A549 (cell line): ENCODE measurements around the gene DIP2C. TPM values are rescaled to one million over a fixed set of nuclear protein-coding genes. Genes with fewer than 3 reads are reported as not detected.

Experiments used
- ATAC-seq, 2 experiments: fragments of 200-7000 bp in 1 of 2; fragments of >200 bp in 1 of 2; cut with Nextera tagmentation in 1 of 2; cut with Tn5 transposase in 1 of 2; 3 replicates each; pipeline versions ENCODE4 v1.8.0 to v1.9.1; 2018 to 2020; ENCODE audit warnings: mild to moderate bottlenecking in 1 of 2, moderate library complexity in 1 of 2
- CTCF ChIA-PET: fragments of 300-600 bp; sonication (Branson Sonifier 250); formaldehyde crosslinking; extraction: SDS; loops from one replicate; lab custom pipeline; 2021; ENCODE audit warnings: antibody characterized with exemption, inconsistent platforms; lab: Yijun Ruan, JAX
- POLR2A ChIA-PET: fragments of 350-600 bp; formaldehyde crosslinking; extraction: SDS; loops from one replicate; lab custom pipeline; 2021; ENCODE audit warnings: antibody characterized with exemption, inconsistent platforms; lab: Yijun Ruan, JAX
- DNase-seq, 2 experiments: peaks; one replicate each; pipeline versions ENCODE4 v3.0.0 to v3.0.0-alpha.2; 2011 to 2016; ENCODE audit warnings: low read depth in 1 of 2, low spot score in 1 of 2
- FAIRE-seq: peaks from 2 replicates; lab custom pipeline; 2011; peaks lifted over from hg19 to GRCh38; lab: Jason Lieb, UNC
- H3K27ac ChIP-seq, 2 experiments: fragments of >200 bp; sonication (Bioruptor Twin); formaldehyde crosslinking; 3 replicates each; pipeline ENCODE4 v1.5.1; 2016 to 2017
- H3K4me1 ChIP-seq: fragments of >200 bp; sonication (Bioruptor Twin); formaldehyde crosslinking; 3 replicates; pipeline ENCODE4 v1.6.1; 2016
- H3K4me2 ChIP-seq: fragments of >200 bp; sonication (Bioruptor Twin); formaldehyde crosslinking; 3 replicates; pipeline ENCODE4 v1.6.1; 2016
- H3K4me3 ChIP-seq: fragments of >200 bp; sonication (Bioruptor Twin); formaldehyde crosslinking; 3 replicates; pipeline ENCODE4 v1.5.1; 2016
- H3K9me3 ChIP-seq: fragments of >200 bp; sonication (Bioruptor Twin); formaldehyde crosslinking; 3 replicates; pipeline ENCODE4 v1.6.1; 2016
- CEBPB ChIP-seq, 2 experiments: fragments of >200 bp in 1 of 2; sonication (Bioruptor Twin) in 1 of 2; formaldehyde crosslinking in 1 of 2; IDR thresholded peaks; 2 replicates each; pipeline ENCODE4 v1.6.1; 2012 to 2016
- CHD2 ChIP-seq: fragments of 150-350 bp; IDR thresholded peaks from 2 replicates; pipeline ENCODE4 v1.6.1; 2014; ENCODE audit warnings: low read length; ENCODE audit not compliant: partially characterized antibody
- CTCF ChIP-seq: fragments of >200 bp; sonication (Bioruptor Twin); formaldehyde crosslinking; IDR thresholded peaks from 3 replicates; pipeline ENCODE4 v1.5.1; 2016
- EHF ChIP-seq: fragments of 250-450 bp; sonication (Bioruptor Pico); IDR thresholded peaks from 2 replicates; pipeline ENCODE4 v1.5.0; 2020; ENCODE audit warnings: mild to moderate bottlenecking
- EHMT2 ChIP-seq: fragments of 200-600 bp; sonication (generic); IDR thresholded peaks from 2 replicates; pipeline ENCODE4 v1.6.1; 2016; ENCODE audit warnings: antibody characterized with exemption, low read depth, mild to moderate bottlenecking, moderate library complexity
- FOSL2 ChIP-seq, 2 experiments: fragments of 450-650 bp in 1 of 2; fragments of >200 bp in 1 of 2; sonication (Bioruptor Twin) in 1 of 2; formaldehyde crosslinking; IDR thresholded peaks; 2 replicates each; pipeline versions ENCODE4 v1.5.0 to v1.6.1; 2016 to 2020; ENCODE audit warnings: mild to moderate bottlenecking in 1 of 2, moderate library complexity in 1 of 2
- HDAC2 ChIP-seq: fragments of 200-600 bp; sonication (generic); IDR thresholded peaks from 2 replicates; pipeline ENCODE4 v1.6.1; 2016
- HOXA7 ChIP-seq: fragments of 250-450 bp; sonication (Bioruptor Pico); IDR thresholded peaks from 2 replicates; pipeline ENCODE4 v1.5.0; 2020; ENCODE audit warnings: mild to moderate bottlenecking, moderate library complexity
- HOXB13 ChIP-seq: fragments of 250-450 bp; sonication (Bioruptor Pico); IDR thresholded peaks from 2 replicates; pipeline ENCODE4 v1.5.0; 2020; ENCODE audit warnings: low read depth, mild to moderate bottlenecking, moderate library complexity
- JUN ChIP-seq, 2 experiments: fragments of >200 bp; sonication (Bioruptor Twin); formaldehyde crosslinking; IDR thresholded peaks; 2 replicates in 1 of 2; 3 replicates in 1 of 2; pipeline ENCODE4 v1.6.1; 2016 to 2017
- JUNB ChIP-seq: fragments of >200 bp; sonication (Bioruptor Twin); formaldehyde crosslinking; IDR thresholded peaks from 2 replicates; pipeline ENCODE4 v1.6.1; 2016
- PHF8 ChIP-seq: fragments of 200-600 bp; sonication (generic); IDR thresholded peaks from 2 replicates; pipeline ENCODE4 v1.6.1; 2016; ENCODE audit warnings: low read depth, mild to moderate bottlenecking, antibody characterized with exemption, moderate library complexity, borderline replicate concordance
- POLR2AphosphoS2 ChIP-seq: conservative IDR thresholded peaks from 2 replicates; pipeline ENCODE4 v1.6.1; 2012; ENCODE audit warnings: low read length, improper control_type of control experiment, inconsistent platforms
- REST ChIP-seq: fragments of 200-600 bp; sonication (generic); IDR thresholded peaks from 2 replicates; pipeline ENCODE4 v1.6.1; 2016; ENCODE audit warnings: antibody characterized with exemption, mild to moderate bottlenecking, moderate library complexity
- RFX5 ChIP-seq: fragments of 450-650 bp; IDR thresholded peaks from 2 replicates; pipeline ENCODE4 v1.7.1; 2014; ENCODE audit warnings: antibody characterized with exemption, mild to moderate bottlenecking, moderate library complexity
- TFCP2L1 ChIP-seq: fragments of 250-450 bp; sonication (Bioruptor Pico); IDR thresholded peaks from 2 replicates; pipeline ENCODE4 v1.5.0; 2021; ENCODE audit warnings: mild to moderate bottlenecking
- ZFP36 ChIP-seq: fragments of 450-650 bp; IDR thresholded peaks from 2 replicates; pipeline ENCODE4 v1.6.1; 2014; ENCODE audit warnings: borderline replicate concordance; ENCODE audit not compliant: partially characterized antibody
- ZNF302 ChIP-seq: fragments of 250-450 bp; sonication (Bioruptor Pico); IDR thresholded peaks from 2 replicates; pipeline ENCODE4 v1.9.0; 2021; ENCODE audit warnings: inconsistent platforms, mild to moderate bottlenecking, moderate library complexity
- ZSCAN20 ChIP-seq: fragments of 250-450 bp; sonication (Bioruptor Pico); IDR thresholded peaks from 2 replicates; pipeline ENCODE4 v1.8.0; 2022; ENCODE audit warnings: mild to moderate bottlenecking, moderate library complexity
- whole genome bisulfite sequencing: methylation state at CpG from one replicate; pipeline ENCODE4 v1.1.6; 2017; ENCODE audit errors: missing lambda C conversion rate; 5-methylcytosine and 5-hydroxymethylcytosine counted together
- polyA plus RNA-seq, 4 experiments: library from polyadenylated mRNA; depleted of rRNA in 3 of 4; stranded (reverse); fragments of >200 nt; fragmentation: RNase III in 1 of 4; extraction: RNeasy Plus Mini Kit Qiagen cat#74134 plus additional on column Dnase treatment in 1 of 4; gene quantifications; 2 replicates in 3 of 4; 3 replicates in 1 of 4; pipeline ENCODE4 v1.2.3, GENCODE V29; 2011 to 2017
- TF ChIP-seq, protein P1 (sequence below): IDR thresholded peaks from 2 replicates; pipeline ENCODE4 v1.6.1; 2012
- TF ChIP-seq, protein P2 (sequence below): fragments of >200 bp; sonication (Bioruptor Twin); formaldehyde crosslinking; IDR thresholded peaks from 2 replicates; pipeline ENCODE4 v1.6.1; 2016
- TF ChIP-seq, protein P3 (sequence below): fragments of 450-650 bp; IDR thresholded peaks from 2 replicates; pipeline ENCODE4 v1.6.1; 2014; ENCODE audit warnings: antibody characterized with exemption
- TF ChIP-seq, protein P4 (sequence below): fragments of 250-450 bp; sonication (Bioruptor Pico); IDR thresholded peaks from 2 replicates; pipeline ENCODE4 v1.5.0; 2021; ENCODE audit warnings: mild to moderate bottlenecking, moderate library complexity, borderline replicate concordance
- TF ChIP-seq, protein P5 (sequence below): fragments of 250-450 bp; sonication (Bioruptor Pico); IDR thresholded peaks from 2 replicates; pipeline ENCODE4 v1.5.0; 2020; ENCODE audit warnings: low read depth, mild to moderate bottlenecking, moderate library complexity

DIP2C gene
- polyA plus RNA-seq, 2 of the 4 experiments (the other 2 are of a cell fraction) = 3.7 to 5.0 TPM

DNA sequence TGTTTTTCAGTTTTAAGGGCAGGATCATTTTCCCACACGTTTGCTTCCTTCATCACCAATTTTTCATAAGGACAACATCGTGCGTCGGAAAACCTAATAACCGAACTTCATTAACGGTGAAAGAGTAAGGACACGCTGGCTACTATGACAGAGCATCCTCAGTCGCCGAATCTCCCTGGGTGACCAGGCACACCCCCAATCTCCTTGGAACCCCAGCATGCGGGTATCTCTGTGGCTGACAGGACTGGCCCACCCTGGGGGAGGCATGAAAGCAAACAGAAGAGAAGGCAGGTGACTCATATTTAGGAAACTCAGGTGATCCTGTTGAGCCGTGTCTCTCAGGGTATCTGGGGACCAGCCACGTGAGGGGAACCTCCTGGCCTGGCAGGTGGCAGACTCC is 134.2 kb downstream of the DIP2C start:
- no peak for DNase-seq
- no peak for ATAC-seq
- Histone ChIP-seq H3K4me3 (no peak overlapping the region), H3K9me3 (no peaks in the 10 kb centered on the region), H3K4me1 (0 out of 3 replicates have a peak, but pooled peaks cover 4% of the 10 kb centered on the region), H3K27ac (no peak overlapping the region), H3K4me2 (no peak overlapping the region)
- 86% methylated on average over 12 of the region's 12 CpGs for WGBS
- POLR2A ChIA-PET = no interaction called here
- CTCF ChIA-PET = no interaction called here
- FAIRE-seq = no peak
- TF ChIP-seq, protein P1, sequence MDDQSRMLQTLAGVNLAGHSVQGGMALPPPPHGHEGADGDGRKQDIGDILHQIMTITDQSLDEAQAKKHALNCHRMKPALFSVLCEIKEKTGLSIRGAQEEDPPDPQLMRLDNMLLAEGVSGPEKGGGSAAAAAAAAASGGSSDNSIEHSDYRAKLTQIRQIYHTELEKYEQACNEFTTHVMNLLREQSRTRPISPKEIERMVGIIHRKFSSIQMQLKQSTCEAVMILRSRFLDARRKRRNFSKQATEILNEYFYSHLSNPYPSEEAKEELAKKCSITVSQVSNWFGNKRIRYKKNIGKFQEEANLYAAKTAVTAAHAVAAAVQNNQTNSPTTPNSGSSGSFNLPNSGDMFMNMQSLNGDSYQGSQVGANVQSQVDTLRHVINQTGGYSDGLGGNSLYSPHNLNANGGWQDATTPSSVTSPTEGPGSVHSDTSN = no peak
- TF ChIP-seq JUNB = no peak
- no peak for TF ChIP-seq FOSL2 (IDR thresholded peaks at IDR 0.05)
- TF ChIP-seq FOSL2 (CRISPR knock-in tag; IDR thresholded peaks at IDR 0.05) = no peak
- no peak for TF ChIP-seq POLR2AphosphoS2
- no peak for TF ChIP-seq CEBPB (IDR thresholded peaks at IDR 0.05)
- TF ChIP-seq TFCP2L1 (CRISPR knock-in tag) = no peak
- TF ChIP-seq, protein P2, sequence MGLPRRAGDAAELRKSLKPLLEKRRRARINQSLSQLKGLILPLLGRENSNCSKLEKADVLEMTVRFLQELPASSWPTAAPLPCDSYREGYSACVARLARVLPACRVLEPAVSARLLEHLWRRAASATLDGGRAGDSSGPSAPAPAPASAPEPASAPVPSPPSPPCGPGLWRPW = no peak
- TF ChIP-seq ZNF302 (CRISPR knock-in tag) = no peak
- no peak for TF ChIP-seq HDAC2
- TF ChIP-seq, protein P3, sequence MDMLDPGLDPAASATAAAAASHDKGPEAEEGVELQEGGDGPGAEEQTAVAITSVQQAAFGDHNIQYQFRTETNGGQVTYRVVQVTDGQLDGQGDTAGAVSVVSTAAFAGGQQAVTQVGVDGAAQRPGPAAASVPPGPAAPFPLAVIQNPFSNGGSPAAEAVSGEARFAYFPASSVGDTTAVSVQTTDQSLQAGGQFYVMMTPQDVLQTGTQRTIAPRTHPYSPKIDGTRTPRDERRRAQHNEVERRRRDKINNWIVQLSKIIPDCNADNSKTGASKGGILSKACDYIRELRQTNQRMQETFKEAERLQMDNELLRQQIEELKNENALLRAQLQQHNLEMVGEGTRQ = no peak
- TF ChIP-seq, protein P4, sequence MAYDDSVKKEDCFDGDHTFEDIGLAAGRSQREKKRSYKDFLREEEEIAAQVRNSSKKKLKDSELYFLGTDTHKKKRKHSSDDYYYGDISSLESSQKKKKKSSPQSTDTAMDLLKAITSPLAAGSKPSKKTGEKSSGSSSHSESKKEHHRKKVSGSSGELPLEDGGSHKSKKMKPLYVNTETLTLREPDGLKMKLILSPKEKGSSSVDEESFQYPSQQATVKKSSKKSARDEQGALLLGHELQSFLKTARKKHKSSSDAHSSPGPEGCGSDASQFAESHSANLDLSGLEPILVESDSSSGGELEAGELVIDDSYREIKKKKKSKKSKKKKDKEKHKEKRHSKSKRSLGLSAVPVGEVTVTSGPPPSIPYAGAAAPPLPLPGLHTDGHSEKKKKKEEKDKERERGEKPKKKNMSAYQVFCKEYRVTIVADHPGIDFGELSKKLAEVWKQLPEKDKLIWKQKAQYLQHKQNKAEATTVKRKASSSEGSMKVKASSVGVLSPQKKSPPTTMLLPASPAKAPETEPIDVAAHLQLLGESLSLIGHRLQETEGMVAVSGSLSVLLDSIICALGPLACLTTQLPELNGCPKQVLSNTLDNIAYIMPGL (CRISPR knock-in tag) = no peak
- TF ChIP-seq EHF (CRISPR knock-in tag) = no peak
- TF ChIP-seq HOXB13 (CRISPR knock-in tag) = no peak
- TF ChIP-seq RFX5 = no peak
- TF ChIP-seq CTCF = no peak
- TF ChIP-seq, all 56 proteins: peak for 0

- POLR2A ChIA-PET = no interaction called here
- TF ChIP-seq, protein P1 = no peak
- TF ChIP-seq HDAC2 (no peak), JUN (IDR thresholded peaks at IDR 0.05) (no peak), ZFP36 (no peak), ZSCAN20 (CRISPR knock-in tag) (no peak), CHD2 (no peak), PHF8 (no peak), REST (no peak), EHF (CRISPR knock-in tag) (no peak), EHMT2 (no peak), HOXA7 (CRISPR knock-in tag) (no peak), ZNF302 (CRISPR knock-in tag) (no peak)
- TF ChIP-seq, protein P5, sequence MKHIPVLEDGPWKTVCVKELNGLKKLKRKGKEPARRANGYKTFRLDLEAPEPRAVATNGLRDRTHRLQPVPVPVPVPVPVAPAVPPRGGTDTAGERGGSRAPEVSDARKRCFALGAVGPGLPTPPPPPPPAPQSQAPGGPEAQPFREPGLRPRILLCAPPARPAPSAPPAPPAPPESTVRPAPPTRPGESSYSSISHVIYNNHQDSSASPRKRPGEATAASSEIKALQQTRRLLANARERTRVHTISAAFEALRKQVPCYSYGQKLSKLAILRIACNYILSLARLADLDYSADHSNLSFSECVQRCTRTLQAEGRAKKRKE (CRISPR knock-in tag) = no peak
Measured at GRCh38 chr10:554182-554848, 135.2 kb downstream of the DIP2C start.

More at GRCh38 chr10:554182-554848, 135.2 kb downstream of the DIP2C start:
- DNase-seq (no peak), ATAC-seq (no peak), FAIRE-seq (no peak)
- 0 out of 3 replicates have a peak, but pooled peaks cover 4% of the 10 kb centered on the region for H3K4me1 ChIP-seq
- H3K9me3 ChIP-seq = no peaks in the 10 kb centered on the region
- H3K4me2 ChIP-seq = no peak overlapping the region
- WGBS = 89% methylated on average over 8 of the region's 8 CpGs
- H3K4me3 ChIP-seq = no peak overlapping the region
- H3K27ac ChIP-seq = no peak overlapping the region
- CTCF ChIA-PET = no interaction called here
